Activated T-cell treated with anti-CD3 and anti-CD28 coated beads, Interleukin-2, amount 50 U/mL, for 4 hours (primary cell): ENCODE measurements around the gene PRLH. TPM values are rescaled to one million over a fixed set of nuclear protein-coding genes. Genes with fewer than 3 reads are reported as not detected.

ENCODE experiments used
- ATAC-seq, 2 donors: fragments of 200-7000 bp; cut with Tn5 transposase; one replicate each; pipeline ENCODE4 v1.10.0; 2021
- DNase-seq: peaks from one replicate; pipeline ENCODE4 v3.0.0-alpha.2; 2020
- H3K27me3 Mint-ChIP-seq: one replicate; pipeline ENCODE4 v1.8.0; 2021; ENCODE audit warnings: low read depth, mixed read lengths
- H3K36me3 Mint-ChIP-seq: one replicate; pipeline ENCODE4 v1.8.0; 2022; ENCODE audit warnings: mixed read lengths; ENCODE audit not compliant: insufficient read depth
- H3K4me1 Mint-ChIP-seq: one replicate; pipeline ENCODE4 v1.8.0; 2021; ENCODE audit warnings: low read depth, mixed read lengths
- H3K4me3 Mint-ChIP-seq: one replicate; pipeline ENCODE4 v1.8.0; 2021; ENCODE audit warnings: mild to moderate bottlenecking, moderate library complexity, mixed read lengths
- H3K9me3 Mint-ChIP-seq: one replicate; pipeline ENCODE4 v1.8.0; 2021; ENCODE audit warnings: mixed read lengths
- total RNA-seq, 3 donors: library from RNA; stranded (reverse); gene quantifications; one replicate each; pipeline ENCODE4 v1.2.1, GENCODE V29; 2021

Gene PRLH
- total RNA-seq, 3 donors from 2014 or later: not detected

DNA sequence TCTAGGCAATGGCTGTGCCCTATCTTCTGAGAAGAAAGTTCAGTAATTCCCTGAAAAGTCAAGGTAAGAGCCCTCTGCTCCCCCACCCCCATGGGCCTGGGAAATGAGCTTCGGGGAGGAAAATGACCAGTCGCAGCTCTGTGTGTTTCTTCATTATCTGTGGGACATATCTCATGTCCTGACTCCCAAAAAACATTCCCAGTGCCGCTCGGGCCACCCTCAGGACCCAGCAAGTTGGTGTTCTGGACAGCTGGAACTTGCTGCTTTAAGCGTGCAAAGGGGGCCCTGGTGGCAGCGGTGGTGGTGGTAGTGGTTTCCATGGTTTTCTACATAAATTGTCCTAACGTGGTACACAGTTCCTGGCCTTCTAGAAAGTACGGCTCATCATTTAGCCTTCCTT, 17.2 kb upstream of the PRLH start:
- Mint-ChIP-seq H3K9me3 (no peaks in the 10 kb centered on the region), H3K27me3 (peaks cover 4% of the 10 kb centered on the region), H3K4me3 (no peak overlapping the region), H3K4me1 (no peaks in the 10 kb centered on the region), H3K36me3 (no peaks in the 10 kb centered on the region)
- ATAC-seq (no peak), DNase-seq (no peak)

DNA sequence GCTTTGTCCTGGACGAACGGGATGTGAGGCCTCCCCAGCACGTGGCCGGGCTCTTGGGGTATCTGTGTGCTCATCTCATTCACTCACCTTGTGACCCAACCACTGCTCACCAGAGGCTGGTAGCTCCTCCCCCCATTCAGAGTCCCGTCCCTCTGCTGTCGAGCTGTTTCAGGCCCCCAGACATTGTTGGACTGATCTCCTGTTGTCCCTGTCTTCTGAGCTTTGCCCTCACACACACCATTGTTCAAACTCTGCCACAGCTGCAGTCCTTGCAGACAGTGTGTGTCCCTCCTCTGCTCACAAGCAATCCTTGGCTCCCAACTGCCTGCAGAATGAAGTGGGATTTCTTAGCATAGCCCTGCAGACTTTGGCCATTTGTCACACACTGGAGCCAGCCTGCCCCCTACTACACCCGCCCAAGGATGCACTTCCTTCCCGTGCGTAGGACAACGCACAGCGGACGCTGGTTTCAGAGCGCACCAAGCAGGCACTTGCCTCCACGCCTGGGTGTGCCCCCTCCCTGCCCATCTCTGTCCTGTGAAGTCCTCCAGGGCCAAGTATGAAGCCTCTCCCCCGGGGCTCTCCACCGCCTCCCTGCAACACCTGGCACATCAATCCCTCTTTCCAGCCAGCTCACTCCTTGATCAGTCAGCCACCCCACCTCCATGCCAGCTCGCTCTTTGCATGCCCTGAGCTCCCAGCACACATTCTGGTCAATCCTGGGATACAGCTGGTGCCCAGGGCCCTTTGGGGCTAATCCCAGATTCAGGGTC, 16.5 kb upstream of the PRLH start:
- Mint-ChIP-seq H3K4me3 (no peak overlapping the region), H3K27me3 (peaks cover 4% of the 10 kb centered on the region), H3K36me3 (no peaks in the 10 kb centered on the region)

DNA sequence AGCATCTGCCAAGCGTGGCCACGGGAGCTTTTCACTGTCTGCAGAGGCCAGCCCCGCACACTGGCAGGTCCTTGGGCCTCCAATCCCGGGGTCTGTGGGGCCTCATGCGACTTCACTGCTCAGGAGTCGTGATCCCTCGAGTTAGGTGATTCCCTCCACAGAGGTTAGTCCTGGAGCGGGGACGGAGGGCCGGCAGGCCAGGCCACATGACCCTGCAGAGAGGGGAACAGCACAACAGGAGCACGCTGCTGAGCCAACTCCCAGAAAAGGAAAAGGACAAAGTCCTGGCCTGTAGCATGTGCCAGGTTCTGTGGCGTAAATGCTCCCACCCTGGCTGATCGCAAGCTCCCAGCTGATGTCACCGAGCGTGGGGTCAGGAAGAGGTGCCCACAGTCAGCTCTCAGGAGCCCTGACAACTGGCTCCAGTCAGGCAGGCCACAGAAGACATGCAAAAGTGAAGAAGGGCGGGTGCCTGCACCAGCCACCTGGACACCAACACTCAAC, 15.3 kb upstream of the PRLH start:
- Mint-ChIP-seq H3K4me3 (no peak overlapping the region), H3K27me3 (peaks cover 4% of the 10 kb centered on the region), H3K36me3 (no peaks in the 10 kb centered on the region), H3K9me3 (peaks cover 6% of the 10 kb centered on the region), H3K4me1 (no peaks in the 10 kb centered on the region)
- no peak for ATAC-seq
- no peak for DNase-seq

More for the DNA sequence above, 16.5 kb upstream of the PRLH start:
- Mint-ChIP-seq H3K9me3 (no peaks in the 10 kb centered on the region), H3K4me1 (no peaks in the 10 kb centered on the region)
- DNase-seq: no peak
- no peak for ATAC-seq

DNA sequence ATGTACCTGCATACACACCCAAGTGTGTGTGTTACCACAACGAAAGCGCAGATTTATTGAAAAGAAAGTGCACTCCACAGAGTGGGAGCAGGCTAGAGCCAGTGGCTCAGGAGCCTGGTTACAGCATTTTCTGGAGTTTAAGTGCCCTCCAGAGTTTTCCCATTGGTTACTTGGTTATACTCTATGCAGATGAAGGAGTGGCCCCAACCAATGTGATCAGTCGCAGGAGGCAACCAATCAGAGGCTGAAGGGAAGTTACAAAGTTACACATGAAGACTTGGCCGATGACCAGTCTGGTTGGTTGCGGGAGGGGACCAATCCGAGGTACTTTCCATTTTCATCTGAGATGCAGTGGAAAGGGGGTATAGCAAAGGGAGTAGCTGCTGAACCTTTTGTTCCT, 13.5 kb upstream of the PRLH start:
- ATAC-seq (no peak), DNase-seq (no peak)
- Mint-ChIP-seq H3K9me3 (peaks cover 8% of the 10 kb centered on the region), H3K4me1 (peaks cover 9% of the 10 kb centered on the region), H3K4me3 (no peak overlapping the region), H3K36me3 (no peaks in the 10 kb centered on the region), H3K27me3 (peaks cover 4% of the 10 kb centered on the region)

DNA sequence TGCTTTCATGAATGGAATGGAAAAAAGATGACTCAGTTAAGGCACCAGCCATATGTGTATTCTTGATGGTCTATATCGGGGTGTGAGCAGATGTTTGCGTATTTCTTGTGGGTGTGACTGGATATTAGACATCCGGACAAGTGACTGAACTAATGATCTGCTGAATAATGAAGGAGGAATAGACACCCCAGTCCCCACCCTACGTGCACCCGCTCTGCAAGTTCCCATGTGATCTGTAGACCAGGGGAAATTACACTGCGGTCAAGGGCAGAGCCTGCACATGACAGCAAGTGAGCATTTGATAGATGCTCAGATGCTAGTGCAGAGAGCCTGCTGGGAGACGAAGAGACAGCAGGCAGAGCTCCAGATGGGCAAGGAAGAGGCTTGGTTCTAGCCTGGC, 12.4 kb upstream of the PRLH start:
- DNase-seq: no peak
- Mint-ChIP-seq H3K9me3 (peaks cover 8% of the 10 kb centered on the region), H3K4me1 (peaks cover 12% of the 10 kb centered on the region), H3K27me3 (peaks cover 5% of the 10 kb centered on the region), H3K4me3 (no peak overlapping the region), H3K36me3 (no peaks in the 10 kb centered on the region)
- ATAC-seq: no peak

DNA sequence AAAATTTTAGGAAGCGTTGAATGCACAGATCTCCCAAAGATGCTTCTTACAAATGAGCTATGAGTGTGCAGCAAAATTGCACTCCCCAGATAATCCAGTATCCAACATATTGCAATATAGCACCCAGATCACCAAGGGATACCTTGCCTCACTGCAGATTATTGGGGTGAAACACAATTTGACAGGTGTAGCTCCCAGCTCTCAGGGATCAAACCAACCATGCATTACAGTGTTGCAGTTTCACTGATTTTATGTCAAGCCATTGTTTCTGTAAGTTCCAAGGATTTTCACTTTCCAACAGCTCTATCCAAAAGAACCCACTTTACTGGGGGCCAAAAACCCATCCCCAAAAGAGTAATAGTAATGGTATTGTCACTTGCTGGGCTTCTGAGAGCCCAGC, 10.8 kb upstream of the PRLH start:
- Mint-ChIP-seq H3K4me3 (no peak overlapping the region), H3K4me1 (peaks cover 12% of the 10 kb centered on the region), H3K36me3 (no peaks in the 10 kb centered on the region), H3K27me3 (peaks cover 7% of the 10 kb centered on the region), H3K9me3 (peaks cover 8% of the 10 kb centered on the region)
- ATAC-seq: no peak
- DNase-seq: no peak

DNA sequence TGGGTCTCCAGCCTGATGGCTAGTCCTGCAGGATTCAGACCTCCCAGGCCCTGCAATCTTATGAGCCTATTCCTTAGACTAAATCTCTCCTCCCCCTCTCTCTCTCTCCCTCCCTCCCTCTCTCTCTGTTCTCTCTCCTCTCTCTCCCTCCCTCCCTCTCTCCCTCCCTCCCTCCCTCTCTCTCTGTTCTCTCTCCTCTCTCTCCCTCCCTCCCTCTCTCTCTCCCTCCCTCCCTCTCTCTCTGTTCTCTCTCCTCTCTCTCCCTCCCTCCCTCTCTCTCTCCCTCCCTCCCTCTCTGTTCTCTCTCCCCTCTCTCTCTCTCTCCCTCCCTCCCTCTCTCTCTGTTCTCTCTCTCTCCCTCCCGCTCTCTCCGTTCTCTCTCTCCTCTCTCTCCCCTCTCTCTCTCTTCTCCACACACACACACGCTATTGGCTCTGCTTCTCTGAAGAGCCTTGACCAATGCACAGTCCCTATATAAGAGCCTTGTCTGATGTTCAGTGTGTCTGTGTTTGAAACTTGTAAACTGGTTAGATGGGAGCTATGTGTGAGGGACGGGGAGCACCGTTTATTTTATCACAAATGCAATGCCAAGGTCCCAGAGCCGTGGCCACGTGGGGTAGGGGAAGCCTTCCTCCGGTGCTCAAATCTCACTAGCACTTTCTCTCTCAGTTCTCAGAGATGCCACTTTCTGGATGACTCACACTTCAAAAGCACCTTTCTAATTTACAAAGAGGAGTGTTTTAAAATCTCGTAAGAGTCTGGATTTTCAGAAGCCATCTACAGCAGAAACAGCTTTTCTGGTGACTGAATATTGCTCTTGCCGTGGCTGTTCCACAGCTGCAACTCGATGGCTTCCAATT, 9.4 kb upstream of the PRLH start:
- H3K4me3 Mint-ChIP-seq: no peak overlapping the region
- peaks cover 7% of the 10 kb centered on the region for H3K27me3 Mint-ChIP-seq
- DNase-seq: no peak
- ATAC-seq: peak; percentile 93 to 95
- H3K4me1 Mint-ChIP-seq: peaks cover 12% of the 10 kb centered on the region
- no peaks in the 10 kb centered on the region for H3K36me3 Mint-ChIP-seq
- H3K9me3 Mint-ChIP-seq: peaks cover 8% of the 10 kb centered on the region

DNA sequence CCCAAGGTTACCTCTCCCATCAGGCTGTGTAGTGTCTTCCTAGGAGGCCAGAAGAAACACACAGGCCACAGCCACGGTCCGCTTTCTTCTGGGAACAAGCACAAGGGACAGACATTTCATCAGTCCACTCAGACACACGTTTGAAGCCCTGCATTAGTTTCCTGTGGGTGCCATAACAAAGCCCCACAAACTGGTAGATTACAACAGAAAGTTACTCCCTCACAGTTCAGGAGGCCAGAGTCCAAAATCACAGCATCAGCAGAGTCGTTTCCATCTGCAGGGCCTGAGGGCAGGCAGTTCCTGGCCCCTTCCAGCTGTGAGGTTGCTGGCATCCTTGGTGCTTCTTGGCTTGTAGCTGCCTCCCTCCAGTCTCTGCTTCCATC, 8.8 kb upstream of the PRLH start:
- peak in 1 of 2 donors; percentile 19 for ATAC-seq
- Mint-ChIP-seq H3K36me3 (no peaks in the 10 kb centered on the region), H3K27me3 (peaks cover 7% of the 10 kb centered on the region), H3K4me1 (peaks cover 12% of the 10 kb centered on the region), H3K9me3 (peaks cover 8% of the 10 kb centered on the region), H3K4me3 (no peak overlapping the region)
- no peak for DNase-seq

DNA sequence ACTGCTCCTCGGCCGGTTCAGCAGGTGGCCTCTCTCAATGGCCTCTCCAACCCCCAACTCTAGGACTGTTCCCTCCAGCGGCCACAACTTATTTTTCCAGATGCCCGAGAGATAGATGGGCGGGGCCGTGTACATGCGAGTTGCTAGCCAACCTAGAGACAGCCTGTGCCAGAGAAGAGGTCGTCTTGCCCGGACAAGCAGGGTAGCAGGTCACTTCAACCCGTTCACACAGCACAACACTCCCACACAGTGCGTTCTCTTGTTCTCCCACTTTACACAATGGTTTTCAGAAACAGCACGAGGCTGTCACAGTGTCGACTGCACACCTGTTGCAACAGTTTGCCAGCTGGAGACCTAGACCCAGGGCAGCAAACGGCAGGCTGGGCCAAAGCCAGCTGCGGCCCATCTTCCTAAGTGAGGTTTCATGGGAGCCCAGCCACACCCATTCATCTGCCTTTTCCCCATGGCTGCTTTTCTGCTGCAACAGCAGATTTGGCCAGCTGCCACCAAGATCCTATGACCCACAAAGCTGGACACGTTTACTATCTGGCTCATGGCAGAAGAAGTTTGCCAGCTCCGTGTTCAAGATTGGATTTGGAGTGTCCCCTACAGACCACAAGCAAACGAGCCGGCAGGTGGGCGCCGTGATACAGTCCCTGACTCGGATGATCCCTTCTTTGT, 7.3 kb upstream of the PRLH start:
- Mint-ChIP-seq H3K4me3 (no peak overlapping the region), H3K27me3 (peaks cover 3% of the 10 kb centered on the region), H3K4me1 (peaks cover 12% of the 10 kb centered on the region), H3K9me3 (peaks cover 8% of the 10 kb centered on the region), H3K36me3 (no peaks in the 10 kb centered on the region)
- DNase-seq: no peak
- ATAC-seq: no peak

DNA sequence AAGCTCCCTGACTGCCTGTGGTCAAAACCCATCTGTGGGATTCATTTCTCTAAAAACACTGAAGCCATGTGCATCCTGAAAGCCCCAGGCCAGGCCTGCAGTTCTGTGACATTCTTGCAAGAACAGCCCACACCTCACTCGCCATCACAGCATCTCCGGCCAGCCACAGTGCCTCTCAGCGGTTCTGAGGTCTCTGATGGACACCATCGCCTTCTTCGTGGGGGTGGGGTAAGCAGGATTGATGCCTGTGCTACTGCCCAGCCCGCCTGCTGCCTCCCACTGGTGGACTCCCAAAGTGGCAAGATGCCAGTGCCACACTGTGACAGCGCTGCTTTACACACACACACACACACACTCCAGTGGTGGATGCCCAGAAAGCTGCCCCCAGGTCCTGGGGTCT, 5.2 kb upstream of the PRLH start:
- ATAC-seq (no peak), DNase-seq (no peak)
- peaks cover under 1% of the 10 kb centered on the region for H3K9me3 Mint-ChIP-seq
- no peaks in the 10 kb centered on the region for H3K36me3 Mint-ChIP-seq
- H3K4me1 Mint-ChIP-seq: peaks cover 12% of the 10 kb centered on the region
- H3K27me3 Mint-ChIP-seq: peaks cover 3% of the 10 kb centered on the region
- H3K4me3 Mint-ChIP-seq: no peak overlapping the region

DNA sequence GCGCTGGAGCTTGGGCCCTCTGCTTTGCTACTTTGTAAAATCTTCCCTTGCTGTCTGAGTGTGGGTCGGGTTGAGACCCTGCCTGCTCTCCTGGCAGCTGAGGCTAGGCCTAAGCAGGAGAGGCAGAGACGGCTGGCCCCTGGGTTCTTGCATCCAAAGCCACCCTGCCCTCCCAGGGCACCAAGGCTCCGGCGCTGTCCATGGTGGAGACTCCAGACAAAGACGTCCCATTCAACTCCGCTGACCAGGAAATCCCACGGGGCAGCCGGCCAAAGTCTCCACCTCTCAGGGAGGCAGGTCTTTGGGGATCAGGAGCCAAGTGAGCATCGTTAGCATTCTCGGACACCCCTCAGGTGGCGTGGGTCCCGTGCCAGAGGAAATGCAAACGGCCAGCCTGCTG, 2.6 kb upstream of the PRLH start:
- no peak for ATAC-seq
- Mint-ChIP-seq H3K36me3 (no peaks in the 10 kb centered on the region), H3K9me3 (no peaks in the 10 kb centered on the region), H3K27me3 (peaks cover 4% of the 10 kb centered on the region), H3K4me3 (no peak overlapping the region), H3K4me1 (no peaks in the 10 kb centered on the region)
- no peak for DNase-seq

DNA sequence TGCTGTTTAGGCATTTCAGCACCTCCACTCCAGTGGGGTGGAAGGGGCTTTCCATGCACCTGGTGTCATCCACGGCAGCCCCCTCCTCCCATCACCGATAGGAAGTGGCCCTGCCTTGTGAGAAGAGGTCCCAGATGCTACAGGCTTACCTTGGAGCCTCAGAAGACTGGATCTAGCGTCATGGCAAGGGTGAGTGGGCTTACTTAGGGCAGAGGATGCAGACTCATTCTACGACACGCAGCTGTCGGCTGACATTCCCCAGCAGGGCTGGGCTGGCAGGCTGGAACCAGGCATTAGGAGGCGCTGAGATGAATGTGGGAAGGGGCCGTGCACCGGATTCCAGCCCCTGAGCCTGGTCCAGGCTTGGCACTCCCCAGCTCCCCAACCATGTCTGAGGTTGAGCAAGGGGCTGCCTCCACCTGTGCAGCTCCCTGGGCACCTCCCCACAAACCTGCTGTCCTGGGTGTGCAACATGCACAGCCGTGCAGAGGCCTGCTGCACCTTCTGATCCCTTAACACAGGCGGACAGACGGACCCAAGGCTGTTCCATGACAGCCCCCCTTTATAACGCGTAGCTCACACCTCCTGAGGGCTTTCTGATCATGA, 1.7 kb upstream of the PRLH start:
- Mint-ChIP-seq H3K4me1 (no peaks in the 10 kb centered on the region), H3K27me3 (peaks cover 6% of the 10 kb centered on the region), H3K36me3 (no peaks in the 10 kb centered on the region), H3K9me3 (no peaks in the 10 kb centered on the region), H3K4me3 (no peak overlapping the region)
- no peak for DNase-seq
- no peak for ATAC-seq

DNA sequence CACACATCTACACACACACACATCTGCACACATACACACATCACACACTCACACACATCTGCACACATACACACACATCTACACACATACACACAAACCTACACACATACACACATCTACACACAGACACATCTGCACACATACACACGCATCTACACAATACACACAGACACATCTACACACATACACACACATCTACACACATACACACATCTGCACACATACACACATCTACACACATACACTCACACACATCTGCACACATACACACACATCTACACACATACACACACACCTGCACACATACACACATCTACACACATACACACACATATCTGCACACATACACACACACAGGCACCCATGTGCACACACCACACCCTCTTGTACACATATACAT, 400 bp upstream of the PRLH start:
- no peak for ATAC-seq
- no peak overlapping the region for H3K4me3 Mint-ChIP-seq
- DNase-seq: no peak
- H3K9me3 Mint-ChIP-seq: no peaks in the 10 kb centered on the region
- H3K4me1 Mint-ChIP-seq: no peaks in the 10 kb centered on the region
- no peaks in the 10 kb centered on the region for H3K36me3 Mint-ChIP-seq
- peaks cover 8% of the 10 kb centered on the region for H3K27me3 Mint-ChIP-seq
